ENCODE results near the gene XIRP1. TPM values are rescaled to one million over a fixed set of nuclear protein-coding genes. Genes with fewer than 3 reads are reported as not detected.

Gene XIRP1
- total and polyA plus RNA-seq, 4 donors: 0.01 TPM; not detected in 3

DNA sequence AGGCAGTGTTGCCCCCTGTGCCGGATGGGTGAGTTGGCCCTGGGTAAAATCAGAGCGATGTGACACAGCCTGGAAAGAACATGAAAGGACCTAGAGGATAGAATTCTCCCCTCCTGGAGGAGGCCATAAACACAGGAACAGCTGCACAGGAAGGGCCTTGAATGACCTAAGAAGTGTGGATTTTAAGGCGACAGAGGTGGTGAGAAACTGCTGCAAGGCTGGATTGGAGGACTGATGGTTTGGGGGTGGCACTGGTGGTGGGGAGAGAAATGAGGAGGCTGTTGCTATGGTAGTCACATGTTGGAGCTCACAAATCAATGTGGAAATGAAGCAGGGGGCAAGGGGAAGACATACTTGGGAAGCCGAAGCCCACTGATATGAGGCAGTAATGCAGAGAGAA lies 13.8 kb downstream of the XIRP1 start:
- Histone ChIP-seq H3K36me3 (ENCODE audit: control insufficient read depth in 4 of 4, insufficient read depth in 3 of 4, low read depth in 1 of 4, low read length in 3 of 4) (no peaks in the 10 kb centered on the region), H3K9ac (ENCODE audit: low read depth in 1 of 2, low read length in 2 of 2) (peak overlapping the region in 1 of 2 donors; percentile 94), H3K27ac (ENCODE audit: low read depth in 1 of 2, low read length in 2 of 2) (peak overlapping the region; percentile 87 to 91), H3K9me3 (ENCODE audit: control insufficient read depth in 4 of 4, low read length in 3 of 4) (no peaks in the 10 kb centered on the region), H3K4me1 (ENCODE audit: control insufficient read depth in 4 of 4, insufficient read depth in 4 of 4, low read length in 3 of 4) (peaks cover 10 to 35% (median 24%) of the 10 kb centered on the region in 4 donors), H3K4me3 (ENCODE audit: low read depth in 1 of 3, low read length in 3 of 3) (no peak overlapping the region), H3K27me3 (ENCODE audit: control insufficient read depth in 4 of 4, insufficient read depth in 4 of 4, low read length in 3 of 4) (no peaks in the 10 kb centered on the region)
- no peak for DNase-seq (ENCODE audit: low spot score)
- TF ChIP-seq HNF4G (IDR thresholded peaks at IDR 0.05) (no peak), FOXA1 (IDR thresholded peaks at IDR 0.05) (no peak), FOXA2 (IDR thresholded peaks at IDR 0.05) (no peak), NR2F2 (IDR thresholded peaks at IDR 0.05) (no peak), SP1 (IDR thresholded peaks at IDR 0.05) (no peak), RXRA (IDR thresholded peaks at IDR 0.05) (no peak)
- TF ChIP-seq, protein P1, sequence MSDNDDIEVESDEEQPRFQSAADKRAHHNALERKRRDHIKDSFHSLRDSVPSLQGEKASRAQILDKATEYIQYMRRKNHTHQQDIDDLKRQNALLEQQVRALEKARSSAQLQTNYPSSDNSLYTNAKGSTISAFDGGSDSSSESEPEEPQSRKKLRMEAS (IDR thresholded peaks at IDR 0.05): no peak
- TF ChIP-seq, protein P2, sequence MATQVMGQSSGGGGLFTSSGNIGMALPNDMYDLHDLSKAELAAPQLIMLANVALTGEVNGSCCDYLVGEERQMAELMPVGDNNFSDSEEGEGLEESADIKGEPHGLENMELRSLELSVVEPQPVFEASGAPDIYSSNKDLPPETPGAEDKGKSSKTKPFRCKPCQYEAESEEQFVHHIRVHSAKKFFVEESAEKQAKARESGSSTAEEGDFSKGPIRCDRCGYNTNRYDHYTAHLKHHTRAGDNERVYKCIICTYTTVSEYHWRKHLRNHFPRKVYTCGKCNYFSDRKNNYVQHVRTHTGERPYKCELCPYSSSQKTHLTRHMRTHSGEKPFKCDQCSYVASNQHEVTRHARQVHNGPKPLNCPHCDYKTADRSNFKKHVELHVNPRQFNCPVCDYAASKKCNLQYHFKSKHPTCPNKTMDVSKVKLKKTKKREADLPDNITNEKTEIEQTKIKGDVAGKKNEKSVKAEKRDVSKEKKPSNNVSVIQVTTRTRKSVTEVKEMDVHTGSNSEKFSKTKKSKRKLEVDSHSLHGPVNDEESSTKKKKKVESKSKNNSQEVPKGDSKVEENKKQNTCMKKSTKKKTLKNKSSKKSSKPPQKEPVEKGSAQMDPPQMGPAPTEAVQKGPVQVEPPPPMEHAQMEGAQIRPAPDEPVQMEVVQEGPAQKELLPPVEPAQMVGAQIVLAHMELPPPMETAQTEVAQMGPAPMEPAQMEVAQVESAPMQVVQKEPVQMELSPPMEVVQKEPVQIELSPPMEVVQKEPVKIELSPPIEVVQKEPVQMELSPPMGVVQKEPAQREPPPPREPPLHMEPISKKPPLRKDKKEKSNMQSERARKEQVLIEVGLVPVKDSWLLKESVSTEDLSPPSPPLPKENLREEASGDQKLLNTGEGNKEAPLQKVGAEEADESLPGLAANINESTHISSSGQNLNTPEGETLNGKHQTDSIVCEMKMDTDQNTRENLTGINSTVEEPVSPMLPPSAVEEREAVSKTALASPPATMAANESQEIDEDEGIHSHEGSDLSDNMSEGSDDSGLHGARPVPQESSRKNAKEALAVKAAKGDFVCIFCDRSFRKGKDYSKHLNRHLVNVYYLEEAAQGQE (IDR thresholded peaks at IDR 0.05): no peak
- TF ChIP-seq, protein P3, sequence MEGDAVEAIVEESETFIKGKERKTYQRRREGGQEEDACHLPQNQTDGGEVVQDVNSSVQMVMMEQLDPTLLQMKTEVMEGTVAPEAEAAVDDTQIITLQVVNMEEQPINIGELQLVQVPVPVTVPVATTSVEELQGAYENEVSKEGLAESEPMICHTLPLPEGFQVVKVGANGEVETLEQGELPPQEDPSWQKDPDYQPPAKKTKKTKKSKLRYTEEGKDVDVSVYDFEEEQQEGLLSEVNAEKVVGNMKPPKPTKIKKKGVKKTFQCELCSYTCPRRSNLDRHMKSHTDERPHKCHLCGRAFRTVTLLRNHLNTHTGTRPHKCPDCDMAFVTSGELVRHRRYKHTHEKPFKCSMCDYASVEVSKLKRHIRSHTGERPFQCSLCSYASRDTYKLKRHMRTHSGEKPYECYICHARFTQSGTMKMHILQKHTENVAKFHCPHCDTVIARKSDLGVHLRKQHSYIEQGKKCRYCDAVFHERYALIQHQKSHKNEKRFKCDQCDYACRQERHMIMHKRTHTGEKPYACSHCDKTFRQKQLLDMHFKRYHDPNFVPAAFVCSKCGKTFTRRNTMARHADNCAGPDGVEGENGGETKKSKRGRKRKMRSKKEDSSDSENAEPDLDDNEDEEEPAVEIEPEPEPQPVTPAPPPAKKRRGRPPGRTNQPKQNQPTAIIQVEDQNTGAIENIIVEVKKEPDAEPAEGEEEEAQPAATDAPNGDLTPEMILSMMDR (IDR thresholded peaks at IDR 0.05; ENCODE audit: low read depth, low read length, missing input control): no peak
- TF ChIP-seq, protein P4, sequence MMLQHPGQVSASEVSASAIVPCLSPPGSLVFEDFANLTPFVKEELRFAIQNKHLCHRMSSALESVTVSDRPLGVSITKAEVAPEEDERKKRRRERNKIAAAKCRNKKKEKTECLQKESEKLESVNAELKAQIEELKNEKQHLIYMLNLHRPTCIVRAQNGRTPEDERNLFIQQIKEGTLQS (IDR thresholded peaks at IDR 0.05): no peak
- 78% methylated on average over 4 of the region's 4 CpGs for WGBS

DNA sequence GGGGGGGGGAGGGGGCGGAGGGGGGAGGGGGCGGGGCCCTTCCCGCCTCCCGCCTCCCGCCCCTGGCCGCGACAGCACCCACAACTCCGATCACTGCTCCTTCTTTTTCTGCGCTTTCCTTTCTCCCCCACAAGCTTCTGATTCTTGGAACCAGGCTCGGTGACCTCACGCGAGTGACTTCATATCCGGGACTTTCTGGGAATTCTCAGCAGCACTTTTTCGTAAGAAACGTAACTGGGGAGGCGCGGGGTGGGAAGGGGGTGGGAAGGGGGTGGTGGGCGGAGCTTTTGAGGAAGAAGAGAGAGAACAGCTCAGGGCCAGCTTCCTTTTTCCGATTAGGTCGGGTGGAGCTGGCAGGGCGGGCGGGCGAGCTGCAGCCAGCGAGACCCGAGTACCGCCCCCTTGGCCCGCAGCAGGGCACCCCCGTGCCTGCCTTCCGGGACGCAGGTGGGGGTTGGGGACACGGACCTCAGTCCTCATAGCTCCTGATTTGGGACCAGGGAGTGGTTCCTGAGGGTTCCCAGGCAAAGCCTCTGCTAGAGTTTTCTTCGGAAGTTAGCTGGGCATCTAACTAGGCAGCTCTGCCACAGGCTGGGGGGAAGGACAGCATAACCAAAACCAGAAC lies 14.6 kb downstream of the XIRP1 start:
- peaks cover 10 to 35% (median 24%) of the 10 kb centered on the region in 4 donors for H3K4me1 ChIP-seq (ENCODE audit: control insufficient read depth in 4 of 4, insufficient read depth in 4 of 4, low read length in 3 of 4)
- H3K36me3 ChIP-seq (ENCODE audit: control insufficient read depth in 4 of 4, insufficient read depth in 3 of 4, low read depth in 1 of 4, low read length in 3 of 4): no peaks in the 10 kb centered on the region
- under 1% methylated on average over 30 of the region's 32 CpGs for WGBS
- H3K4me3 ChIP-seq (ENCODE audit: low read depth in 1 of 3, low read length in 3 of 3): peak overlapping the region; percentile 7 to 31 (median 30)
- no peaks in the 10 kb centered on the region for H3K9me3 ChIP-seq (ENCODE audit: control insufficient read depth in 4 of 4, low read length in 3 of 4)
- no peaks in the 10 kb centered on the region for H3K27me3 ChIP-seq (ENCODE audit: control insufficient read depth in 4 of 4, insufficient read depth in 4 of 4, low read length in 3 of 4)
- peak overlapping the region; percentile 87 to 91 for H3K27ac ChIP-seq (ENCODE audit: low read depth in 1 of 2, low read length in 2 of 2)
- H3K9ac ChIP-seq (ENCODE audit: low read depth in 1 of 2, low read length in 2 of 2): peak overlapping the region; percentile 58 to 94
- peak; percentile 71 for DNase-seq (ENCODE audit: low spot score)
- TF ChIP-seq EGR1 (IDR thresholded peaks at IDR 0.05; ENCODE audit: low read depth in 2 of 2) (peak; percentile 47 to 59), FOXA1 (IDR thresholded peaks at IDR 0.05) (no peak), SP1 (IDR thresholded peaks at IDR 0.05) (peak; percentile 62), FOXA2 (IDR thresholded peaks at IDR 0.05) (no peak), GABPA (IDR thresholded peaks at IDR 0.05 in 1 of 2, conservative IDR thresholded peaks at IDR 0.05 in 1 of 2) (peak; percentile 67 to 76), HNF4A (conservative IDR thresholded peaks at IDR 0.05) (peak; percentile 49 to 52), RXRA (IDR thresholded peaks at IDR 0.05) (peak; percentile 47 to 49), NR2F2 (IDR thresholded peaks at IDR 0.05) (no peak), YY1 (IDR thresholded peaks at IDR 0.05) (peak; percentile 12), TAF1 (conservative IDR thresholded peaks at IDR 0.05) (peak; percentile 62), RAD21 (IDR thresholded peaks at IDR 0.05) (peak; percentile 18 to 52), HNF4G (IDR thresholded peaks at IDR 0.05) (peak; percentile 10)
- TF ChIP-seq, protein P1 (IDR thresholded peaks at IDR 0.05): no peak
- TF ChIP-seq, protein P3 (IDR thresholded peaks at IDR 0.05; ENCODE audit: low read depth, low read length, missing input control): no peak
- TF ChIP-seq, protein P5, sequence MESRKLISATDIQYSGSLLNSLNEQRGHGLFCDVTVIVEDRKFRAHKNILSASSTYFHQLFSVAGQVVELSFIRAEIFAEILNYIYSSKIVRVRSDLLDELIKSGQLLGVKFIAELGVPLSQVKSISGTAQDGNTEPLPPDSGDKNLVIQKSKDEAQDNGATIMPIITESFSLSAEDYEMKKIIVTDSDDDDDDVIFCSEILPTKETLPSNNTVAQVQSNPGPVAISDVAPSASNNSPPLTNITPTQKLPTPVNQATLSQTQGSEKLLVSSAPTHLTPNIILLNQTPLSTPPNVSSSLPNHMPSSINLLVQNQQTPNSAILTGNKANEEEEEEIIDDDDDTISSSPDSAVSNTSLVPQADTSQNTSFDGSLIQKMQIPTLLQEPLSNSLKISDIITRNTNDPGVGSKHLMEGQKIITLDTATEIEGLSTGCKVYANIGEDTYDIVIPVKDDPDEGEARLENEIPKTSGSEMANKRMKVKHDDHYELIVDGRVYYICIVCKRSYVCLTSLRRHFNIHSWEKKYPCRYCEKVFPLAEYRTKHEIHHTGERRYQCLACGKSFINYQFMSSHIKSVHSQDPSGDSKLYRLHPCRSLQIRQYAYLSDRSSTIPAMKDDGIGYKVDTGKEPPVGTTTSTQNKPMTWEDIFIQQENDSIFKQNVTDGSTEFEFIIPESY (IDR thresholded peaks at IDR 0.05): no peak
- TF ChIP-seq, protein P4 (IDR thresholded peaks at IDR 0.05): peak; percentile 49
